Measurements from ENCODE around the gene DLG1.

DLG1 gene

DNA sequence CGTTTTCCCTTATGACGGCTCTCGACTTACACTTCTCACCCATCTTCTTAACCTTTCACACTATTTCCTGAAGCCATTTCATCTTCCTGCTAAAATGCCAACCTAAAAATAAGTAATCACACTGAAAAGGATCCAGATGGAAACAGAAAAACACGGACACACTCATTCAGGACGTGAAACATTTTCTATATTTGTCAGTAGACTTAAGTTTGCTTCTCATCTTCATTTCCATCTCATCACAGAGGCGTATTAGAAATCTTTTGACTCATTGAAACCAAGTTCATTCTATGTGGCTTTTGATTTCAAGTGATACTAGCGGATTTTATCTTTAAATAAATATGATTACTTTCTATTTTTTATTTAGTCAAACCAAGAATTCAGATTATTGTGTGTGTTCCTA lies 27.4 kb upstream of the DLG1 start:
- TF ChIP-seq, protein P1, sequence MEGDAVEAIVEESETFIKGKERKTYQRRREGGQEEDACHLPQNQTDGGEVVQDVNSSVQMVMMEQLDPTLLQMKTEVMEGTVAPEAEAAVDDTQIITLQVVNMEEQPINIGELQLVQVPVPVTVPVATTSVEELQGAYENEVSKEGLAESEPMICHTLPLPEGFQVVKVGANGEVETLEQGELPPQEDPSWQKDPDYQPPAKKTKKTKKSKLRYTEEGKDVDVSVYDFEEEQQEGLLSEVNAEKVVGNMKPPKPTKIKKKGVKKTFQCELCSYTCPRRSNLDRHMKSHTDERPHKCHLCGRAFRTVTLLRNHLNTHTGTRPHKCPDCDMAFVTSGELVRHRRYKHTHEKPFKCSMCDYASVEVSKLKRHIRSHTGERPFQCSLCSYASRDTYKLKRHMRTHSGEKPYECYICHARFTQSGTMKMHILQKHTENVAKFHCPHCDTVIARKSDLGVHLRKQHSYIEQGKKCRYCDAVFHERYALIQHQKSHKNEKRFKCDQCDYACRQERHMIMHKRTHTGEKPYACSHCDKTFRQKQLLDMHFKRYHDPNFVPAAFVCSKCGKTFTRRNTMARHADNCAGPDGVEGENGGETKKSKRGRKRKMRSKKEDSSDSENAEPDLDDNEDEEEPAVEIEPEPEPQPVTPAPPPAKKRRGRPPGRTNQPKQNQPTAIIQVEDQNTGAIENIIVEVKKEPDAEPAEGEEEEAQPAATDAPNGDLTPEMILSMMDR (conservative IDR thresholded peaks at IDR 0.05; ENCODE audit: low read depth): no peak
- H3K27ac ChIP-seq: no peak overlapping the region
- DNase-seq (ENCODE audit: low spot score): no peak
- ChIA-PET POLR2A (ENCODE audit: low non-redundant PET) (no interaction called here), CTCF (no interaction called here)

DNA sequence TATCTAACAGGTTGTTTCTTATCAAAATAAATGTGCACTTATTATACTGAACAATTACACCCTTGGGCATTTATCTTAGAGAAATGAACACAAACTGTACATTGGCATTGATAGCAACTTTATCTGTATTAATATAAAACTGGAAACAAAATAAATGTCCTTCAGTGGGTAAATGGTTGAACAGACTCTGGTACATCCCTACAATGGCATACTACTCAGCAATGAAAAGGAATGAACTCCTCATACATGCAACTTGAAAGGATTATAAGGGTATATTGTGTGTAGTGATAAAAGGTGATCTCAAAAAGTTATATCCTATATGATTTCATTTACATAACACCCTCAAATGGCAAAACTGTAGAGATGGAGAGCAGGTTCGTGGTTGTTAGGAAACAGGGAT lies 23.7 kb upstream of the DLG1 start:
- ChIA-PET CTCF (no interaction called here), POLR2A (ENCODE audit: low non-redundant PET) (no interaction called here)
- TF ChIP-seq, protein P1 (conservative IDR thresholded peaks at IDR 0.05; ENCODE audit: low read depth): no peak
- DNase-seq (ENCODE audit: low spot score): no peak
- H3K27ac ChIP-seq: no peak overlapping the region

DNA sequence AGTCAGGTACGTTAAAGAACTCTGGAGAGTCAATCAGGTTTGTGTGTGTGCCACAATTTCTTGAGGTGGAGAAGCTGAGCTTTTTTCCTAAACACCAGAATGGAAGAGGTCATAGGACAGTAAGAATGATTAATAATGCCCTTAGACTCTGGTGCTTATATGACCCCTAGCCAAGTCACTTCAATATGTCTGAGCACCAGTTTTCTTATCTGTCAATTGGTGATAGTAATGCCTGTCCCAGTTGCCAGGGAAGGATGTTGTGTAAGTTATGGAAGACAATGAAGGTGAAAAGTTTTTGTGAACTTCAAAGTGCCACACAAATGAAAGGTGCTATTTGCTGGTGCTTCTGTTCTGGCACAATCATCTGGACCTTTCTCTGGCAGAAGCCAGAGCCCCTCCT lies 22.2 kb upstream of the DLG1 start:
- H3K27ac ChIP-seq: no peak overlapping the region
- ChIA-PET CTCF (no interaction called here), POLR2A (ENCODE audit: low non-redundant PET) (no interaction called here)
- no peak for DNase-seq (ENCODE audit: low spot score)
- TF ChIP-seq, protein P1 (conservative IDR thresholded peaks at IDR 0.05; ENCODE audit: low read depth): no peak

DNA sequence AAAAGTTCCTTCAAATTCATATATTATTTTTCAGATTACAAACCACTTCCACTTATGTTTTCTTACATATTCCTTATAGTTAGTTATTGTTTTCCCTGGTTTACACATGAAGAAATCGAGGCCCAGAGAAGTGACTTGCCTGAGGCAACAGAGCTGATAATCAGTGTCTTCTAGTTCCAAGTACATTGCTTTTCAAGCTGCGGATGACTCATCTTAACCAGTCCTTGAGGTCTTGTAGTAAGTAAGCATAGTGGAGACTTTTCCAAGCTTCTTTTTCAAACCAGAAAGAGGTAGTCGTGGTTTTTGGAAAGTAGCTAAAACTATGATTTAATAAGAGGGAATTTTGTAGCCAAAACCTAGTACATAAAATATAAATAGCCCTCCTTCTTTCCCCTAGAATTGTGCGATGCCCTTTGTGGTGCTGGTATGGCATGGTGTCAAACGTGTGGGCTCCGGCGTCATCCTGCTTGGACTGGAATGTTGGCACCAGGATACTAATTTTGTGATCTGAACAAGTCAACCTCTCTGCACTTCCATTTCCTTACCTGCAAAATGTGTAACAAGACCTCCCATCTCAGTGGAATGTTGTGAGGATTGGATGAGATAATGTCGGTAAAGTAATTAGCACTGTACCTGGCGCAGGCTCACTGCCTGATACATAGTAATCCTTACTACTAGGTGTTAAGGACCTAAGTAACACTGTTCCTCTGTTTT lies 19.0 kb upstream of the DLG1 start:
- TF ChIP-seq, protein P1 (conservative IDR thresholded peaks at IDR 0.05; ENCODE audit: low read depth): no peak
- ChIA-PET CTCF (no interaction called here), POLR2A (ENCODE audit: low non-redundant PET) (no interaction called here)
- peak overlapping the region; percentile 30; the same call in 1 of the 2 replicates for H3K27ac ChIP-seq
- DNase-seq (ENCODE audit: low spot score): peak; percentile 62

DNA sequence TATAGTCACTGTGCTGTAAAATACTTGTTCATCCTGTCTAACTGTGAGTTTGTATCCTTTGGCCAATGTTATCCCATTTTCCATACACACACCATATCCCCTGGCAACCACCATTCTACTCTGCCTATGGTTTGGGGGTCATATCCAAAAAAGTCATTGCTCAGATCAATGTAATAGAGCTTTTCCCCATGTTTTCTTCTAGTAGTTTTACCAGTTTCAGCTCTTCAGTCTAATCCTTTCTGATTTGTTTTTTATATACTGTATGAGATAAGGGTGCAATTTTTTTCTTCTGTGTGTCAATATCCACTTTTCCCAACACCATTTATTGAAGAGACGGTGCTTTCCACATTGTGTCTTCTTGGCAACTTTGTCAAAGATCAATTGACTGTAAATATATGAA lies 14.0 kb upstream of the DLG1 start:
- DNase-seq (ENCODE audit: low spot score): no peak
- TF ChIP-seq, protein P1 (conservative IDR thresholded peaks at IDR 0.05; ENCODE audit: low read depth): no peak
- ChIA-PET POLR2A (ENCODE audit: low non-redundant PET) (no interaction called here), CTCF (no interaction called here)
- no peak overlapping the region for H3K27ac ChIP-seq

DNA sequence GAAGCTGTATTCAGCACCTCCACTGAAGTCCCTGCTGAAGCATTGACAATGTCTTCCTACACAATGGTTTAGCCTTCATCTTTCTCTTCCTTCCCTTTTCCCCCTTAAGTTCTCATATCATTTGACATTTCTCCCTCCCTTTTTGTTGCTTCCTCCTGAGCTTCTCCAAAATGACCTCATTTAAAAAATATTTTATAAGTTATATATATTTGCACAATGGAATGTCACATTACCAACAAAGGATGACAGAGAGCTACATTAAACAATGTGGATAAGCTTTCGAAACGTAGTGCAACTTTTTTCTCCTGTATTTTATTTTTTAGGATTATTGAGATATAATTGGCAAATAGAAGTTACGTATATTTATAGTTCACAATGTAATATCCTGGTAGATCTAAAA lies 13.2 kb upstream of the DLG1 start:
- no peak overlapping the region for H3K27ac ChIP-seq
- CTCF ChIA-PET: interaction anchor here (0.6 kb wide), 1 partner anchor 53 kb away, joined by 3 read pairs; no protein-coding TSS in a partner anchor
- POLR2A ChIA-PET (ENCODE audit: low non-redundant PET): interaction anchor here (0.5 kb wide), 1 partner anchor 316 kb away, joined by 3 read pairs; no protein-coding TSS in a partner anchor
- no peak for DNase-seq (ENCODE audit: low spot score)
- TF ChIP-seq, protein P1 (conservative IDR thresholded peaks at IDR 0.05; ENCODE audit: low read depth): no peak
